Measurements from ENCODE around the gene UVRAG. TPM values are rescaled to one million over a fixed set of nuclear protein-coding genes. Genes with fewer than 3 reads are reported as not detected.

Gene UVRAG
- total and polyA plus RNA-seq, 2 of the 4 experiments (the other 2 are of a cell fraction), result 5.6 to 10.9 TPM

DNA sequence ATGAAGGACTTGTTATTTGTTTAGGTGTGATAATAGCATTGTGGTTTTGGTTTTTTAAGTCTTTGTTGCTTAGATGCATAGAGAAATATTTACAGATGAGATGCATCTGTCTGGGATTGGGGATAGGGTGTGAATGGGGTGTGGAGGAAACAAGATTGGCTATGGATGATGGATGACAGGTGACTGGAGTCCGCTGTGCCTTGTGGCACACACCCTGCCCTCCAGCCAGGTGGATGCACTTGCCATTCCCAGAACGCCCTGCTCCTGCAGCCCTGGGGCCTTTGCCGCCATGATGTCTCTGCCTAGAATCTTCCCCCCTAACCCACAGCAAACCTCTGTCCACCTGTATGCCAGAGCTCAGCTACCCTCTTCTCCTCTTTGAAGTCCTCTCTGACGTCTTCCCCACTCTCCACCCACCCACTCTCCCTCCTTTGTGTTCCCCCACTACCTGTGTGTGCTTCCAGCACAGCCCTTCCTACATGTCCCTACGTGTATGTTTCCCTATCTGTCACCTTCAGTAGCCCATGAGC lies 336.6 kb downstream of the UVRAG start:
- H2BK5ac ChIP-seq (ENCODE audit: low read depth, low read length, poor library complexity, severe bottlenecking), result no peak overlapping the region
- no peak overlapping the region for H3K9ac ChIP-seq (ENCODE audit: low read depth, low read length)
- no peak overlapping the region for H2BK15ac ChIP-seq (ENCODE audit: low read depth, low read length)
- H4K20me1 ChIP-seq (ENCODE audit: insufficient read depth, low read length), result no peaks in the 10 kb centered on the region
- intact Hi-C loops (cut with micrococcal nuclease), result loop anchor here (1.0 to 5.0 kb wide), 3 partner anchors 166 to 349 kb away; no protein-coding TSS in a partner anchor
- H3K56ac ChIP-seq (ENCODE audit: extremely low read depth, insufficient read depth, low read length), result no peak overlapping the region
- no peak overlapping the region for H3K4ac ChIP-seq (ENCODE audit: low read depth, low read length)
- H3K9me1 ChIP-seq (ENCODE audit: insufficient read depth, low read length), result peaks cover 6% of the 10 kb centered on the region; the same call in 1 of the 2 replicates
- CTCF ChIA-PET, result interaction anchor here (0.6 to 1.7 kb wide), 14 partner anchors 8 to 256 kb away, joined by 3 to 23 read pairs (median 5); no protein-coding TSS in a partner anchor
- H3K27me3 ChIP-seq (ENCODE audit: control insufficient read depth, insufficient read depth, low read length), result peaks cover 7% of the 10 kb centered on the region; the same call in 1 of the 2 replicates
- no peak for DNase-seq
- H4K91ac ChIP-seq (ENCODE audit: insufficient read depth, low read depth, low read length), result no peak overlapping the region
- no peak overlapping the region for H3K14ac ChIP-seq (replicated peaks; ENCODE audit: low read depth, low read length)
- peak overlapping the region; percentile 39; the same call in 1 of the 2 replicates for H2BK20ac ChIP-seq (ENCODE audit: low read depth, low read length)
- H3K79me1 ChIP-seq (ENCODE audit: low read depth in 1 of 2, low read length in 2 of 2), result no peaks in the 10 kb centered on the region
- in situ Hi-C loops (cut with MboI; ENCODE audit: low sequenced_read_pairs), result loop anchor here (5.0 kb wide), 1 partner anchor 259 kb away; no protein-coding TSS in a partner anchor
- no peaks in the 10 kb centered on the region for H3K9me3 ChIP-seq (ENCODE audit: control insufficient read depth, insufficient read depth, low read length)
- dilution Hi-C loops (cut with HindIII; ENCODE audit: low sequenced_read_pairs, unreplicated experiment), result no loop called here
- no peak overlapping the region for H3K4me2 ChIP-seq (ENCODE audit: low read depth, low read length)
- peak overlapping the region; percentile 93 for H2AFZ ChIP-seq (replicated peaks; ENCODE audit: low read length, poor library complexity)
- TF ChIP-seq POLR2A (IDR thresholded peaks at IDR 0.05; ENCODE audit: low read depth, low read length), result no peak
- no peak for TF ChIP-seq SMC3 (IDR thresholded peaks at IDR 0.05; ENCODE audit: low read depth, low read length)
- TF ChIP-seq MAFK (IDR thresholded peaks at IDR 0.05; ENCODE audit: low read depth, low read length), result no peak
- TF ChIP-seq, protein P1, sequence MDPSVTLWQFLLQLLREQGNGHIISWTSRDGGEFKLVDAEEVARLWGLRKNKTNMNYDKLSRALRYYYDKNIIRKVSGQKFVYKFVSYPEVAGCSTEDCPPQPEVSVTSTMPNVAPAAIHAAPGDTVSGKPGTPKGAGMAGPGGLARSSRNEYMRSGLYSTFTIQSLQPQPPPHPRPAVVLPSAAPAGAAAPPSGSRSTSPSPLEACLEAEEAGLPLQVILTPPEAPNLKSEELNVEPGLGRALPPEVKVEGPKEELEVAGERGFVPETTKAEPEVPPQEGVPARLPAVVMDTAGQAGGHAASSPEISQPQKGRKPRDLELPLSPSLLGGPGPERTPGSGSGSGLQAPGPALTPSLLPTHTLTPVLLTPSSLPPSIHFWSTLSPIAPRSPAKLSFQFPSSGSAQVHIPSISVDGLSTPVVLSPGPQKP (IDR thresholded peaks at IDR 0.05; ENCODE audit: borderline replicate concordance, low read depth, low read length), result no peak
- no peak for TF ChIP-seq CEBPB (IDR thresholded peaks at IDR 0.05; ENCODE audit: low read depth, low read length)
- TF ChIP-seq MAZ (IDR thresholded peaks at IDR 0.05; ENCODE audit: borderline replicate concordance, low read depth, low read length), result no peak
- no peak for TF ChIP-seq NFE2L2 (IDR thresholded peaks at IDR 0.05; ENCODE audit: low read depth, low read length)
- TF ChIP-seq RAD21 (IDR thresholded peaks at IDR 0.05; ENCODE audit: low read length), result no peak
- TF ChIP-seq FOS (IDR thresholded peaks at IDR 0.05; ENCODE audit: low read depth, low read length), result no peak
- TF ChIP-seq, protein P2, sequence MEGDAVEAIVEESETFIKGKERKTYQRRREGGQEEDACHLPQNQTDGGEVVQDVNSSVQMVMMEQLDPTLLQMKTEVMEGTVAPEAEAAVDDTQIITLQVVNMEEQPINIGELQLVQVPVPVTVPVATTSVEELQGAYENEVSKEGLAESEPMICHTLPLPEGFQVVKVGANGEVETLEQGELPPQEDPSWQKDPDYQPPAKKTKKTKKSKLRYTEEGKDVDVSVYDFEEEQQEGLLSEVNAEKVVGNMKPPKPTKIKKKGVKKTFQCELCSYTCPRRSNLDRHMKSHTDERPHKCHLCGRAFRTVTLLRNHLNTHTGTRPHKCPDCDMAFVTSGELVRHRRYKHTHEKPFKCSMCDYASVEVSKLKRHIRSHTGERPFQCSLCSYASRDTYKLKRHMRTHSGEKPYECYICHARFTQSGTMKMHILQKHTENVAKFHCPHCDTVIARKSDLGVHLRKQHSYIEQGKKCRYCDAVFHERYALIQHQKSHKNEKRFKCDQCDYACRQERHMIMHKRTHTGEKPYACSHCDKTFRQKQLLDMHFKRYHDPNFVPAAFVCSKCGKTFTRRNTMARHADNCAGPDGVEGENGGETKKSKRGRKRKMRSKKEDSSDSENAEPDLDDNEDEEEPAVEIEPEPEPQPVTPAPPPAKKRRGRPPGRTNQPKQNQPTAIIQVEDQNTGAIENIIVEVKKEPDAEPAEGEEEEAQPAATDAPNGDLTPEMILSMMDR (conservative IDR thresholded peaks at IDR 0.05; ENCODE audit: low read depth, low read length), result no peak
- no peak for TF ChIP-seq CHD1 (IDR thresholded peaks at IDR 0.05; ENCODE audit: low read depth, low read length)
- no peak for TF ChIP-seq RFX5 (IDR thresholded peaks at IDR 0.05; ENCODE audit: low read depth, low read length)
- no peak for TF ChIP-seq RCOR1 (IDR thresholded peaks at IDR 0.05; ENCODE audit: insufficient replicate concordance, low read length)
- TF ChIP-seq, protein P3, sequence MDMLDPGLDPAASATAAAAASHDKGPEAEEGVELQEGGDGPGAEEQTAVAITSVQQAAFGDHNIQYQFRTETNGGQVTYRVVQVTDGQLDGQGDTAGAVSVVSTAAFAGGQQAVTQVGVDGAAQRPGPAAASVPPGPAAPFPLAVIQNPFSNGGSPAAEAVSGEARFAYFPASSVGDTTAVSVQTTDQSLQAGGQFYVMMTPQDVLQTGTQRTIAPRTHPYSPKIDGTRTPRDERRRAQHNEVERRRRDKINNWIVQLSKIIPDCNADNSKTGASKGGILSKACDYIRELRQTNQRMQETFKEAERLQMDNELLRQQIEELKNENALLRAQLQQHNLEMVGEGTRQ (IDR thresholded peaks at IDR 0.05; ENCODE audit: low read depth, low read length), result no peak
- no peak for TF ChIP-seq BHLHE40 (IDR thresholded peaks at IDR 0.05; ENCODE audit: low read depth, low read length)
- TF ChIP-seq MXI1 (IDR thresholded peaks at IDR 0.05; ENCODE audit: borderline replicate concordance, low read depth, low read length), result no peak
- 92% methylated on average over 2 of the region's 5 CpGs; no CpG with 5 or more reads in 1 of the 2 experiments for WGBS, 2 experiments (ENCODE audit: extremely low coverage in 2 of 2, insufficient read length in 1 of 2)
- H4K8ac ChIP-seq (ENCODE audit: low read depth in 2 of 2, low read length in 2 of 2), result no peak overlapping the region
- no peak for ATAC-seq (ENCODE audit: low read depth)
- no peak overlapping the region for H2BK120ac ChIP-seq (ENCODE audit: low read depth, low read length)
- no peak overlapping the region for H3K27ac ChIP-seq (ENCODE audit: insufficient read depth, low read length)
- H3K23ac ChIP-seq (ENCODE audit: low read depth, low read length), result no peak overlapping the region
- no peak overlapping the region for H3K18ac ChIP-seq (ENCODE audit: low read depth, low read length)
- no peaks in the 10 kb centered on the region for H3K4me1 ChIP-seq (ENCODE audit: control insufficient read depth, insufficient read depth, low read length)
- H3K4me3 ChIP-seq (ENCODE audit: insufficient read depth, low read depth, low read length), result no peak overlapping the region
- H2AK9ac ChIP-seq (replicated peaks; ENCODE audit: low read depth, low read length, poor library complexity), result peak overlapping the region; percentile 74
- no peaks in the 10 kb centered on the region for H3K36me3 ChIP-seq (ENCODE audit: control insufficient read depth, insufficient read depth, low read length)
- BruUV-seq (replicated peaks), result no TSS peak
- no peak overlapping the region for H4K5ac ChIP-seq (ENCODE audit: low read depth, low read length)
- H2AK5ac ChIP-seq (ENCODE audit: low read depth, low read length), result no peak overlapping the region; the same call in 1 of the 2 replicates
- POLR2A ChIA-PET (ENCODE audit: unreplicated experiment), result no interaction called here

All from IMR-90 (cell line).